NB4 (cell line): Measurements from ENCODE around the gene COL5A1.

Experiments
- DNase-seq: peaks from one replicate; pipeline ENCODE4 v3.0.0; 2010; ENCODE audit warnings: low read depth
- H3K4me3 ChIP-seq: one replicate; pipeline ENCODE4 v1.5.1; 2011; ENCODE audit warnings: mild to moderate bottlenecking, low read depth, low read length, moderate library complexity
- MYC ChIP-seq: IDR thresholded peaks from 2 replicates; pipeline ENCODE4 v1.6.1; 2011; ENCODE audit warnings: low read depth, low read length
- POLR2A ChIP-seq: IDR thresholded peaks from 2 replicates; pipeline ENCODE4 v1.6.1; 2011; ENCODE audit warnings: mild to moderate bottlenecking; ENCODE audit not compliant: insufficient read length; ENCODE audit errors: extremely low read depth
- TF ChIP-seq, protein P1 (sequence below): IDR thresholded peaks from one replicate; pipeline ENCODE4 v1.5.1; 2012; ENCODE audit warnings: low read depth, low read length
- TF ChIP-seq, protein P2 (sequence below): IDR thresholded peaks from 2 replicates; pipeline ENCODE4 v1.6.1; 2011; ENCODE audit warnings: low read depth, low read length

COL5A1 gene

DNA sequence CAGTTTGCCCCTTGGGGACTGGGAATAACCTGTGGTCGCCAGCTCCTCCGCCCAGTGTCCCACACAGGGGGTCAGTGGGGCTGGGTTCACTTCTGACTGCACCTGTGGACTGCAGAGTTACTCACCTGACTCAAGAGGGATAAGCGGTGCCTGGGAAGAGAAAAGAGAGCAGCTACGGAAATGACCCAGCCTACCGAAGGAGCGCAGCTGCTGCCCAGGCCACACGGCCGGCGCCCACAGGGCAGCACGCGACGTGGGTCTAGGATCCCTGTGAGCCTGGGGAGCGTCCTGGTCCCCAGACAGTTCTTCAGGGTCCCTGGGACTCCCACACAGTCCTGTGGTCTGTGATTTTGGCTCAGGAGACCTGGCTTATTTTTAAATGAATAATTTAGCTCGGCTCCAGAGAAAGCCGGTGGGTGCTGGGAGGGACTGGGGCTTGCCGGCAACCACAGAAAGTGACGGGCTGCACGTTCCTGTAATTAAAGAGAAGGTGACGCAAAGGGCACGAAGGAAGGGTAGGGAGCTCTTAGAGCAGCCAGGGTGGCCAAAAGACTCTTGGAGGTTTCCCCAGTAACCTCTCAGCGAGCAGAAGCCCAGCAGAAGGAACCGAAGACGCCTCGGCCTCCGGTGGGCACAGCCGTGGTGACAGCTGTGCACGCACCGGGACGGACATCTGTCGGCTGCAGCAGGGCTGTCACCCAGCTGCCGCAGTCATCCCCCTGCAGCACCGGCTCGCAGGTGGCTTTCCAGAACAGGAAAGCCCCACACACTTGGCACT, 141.5 kb downstream of the COL5A1 start:
- no peak for TF ChIP-seq POLR2A
- TF ChIP-seq MYC = no peak
- TF ChIP-seq, protein P1, sequence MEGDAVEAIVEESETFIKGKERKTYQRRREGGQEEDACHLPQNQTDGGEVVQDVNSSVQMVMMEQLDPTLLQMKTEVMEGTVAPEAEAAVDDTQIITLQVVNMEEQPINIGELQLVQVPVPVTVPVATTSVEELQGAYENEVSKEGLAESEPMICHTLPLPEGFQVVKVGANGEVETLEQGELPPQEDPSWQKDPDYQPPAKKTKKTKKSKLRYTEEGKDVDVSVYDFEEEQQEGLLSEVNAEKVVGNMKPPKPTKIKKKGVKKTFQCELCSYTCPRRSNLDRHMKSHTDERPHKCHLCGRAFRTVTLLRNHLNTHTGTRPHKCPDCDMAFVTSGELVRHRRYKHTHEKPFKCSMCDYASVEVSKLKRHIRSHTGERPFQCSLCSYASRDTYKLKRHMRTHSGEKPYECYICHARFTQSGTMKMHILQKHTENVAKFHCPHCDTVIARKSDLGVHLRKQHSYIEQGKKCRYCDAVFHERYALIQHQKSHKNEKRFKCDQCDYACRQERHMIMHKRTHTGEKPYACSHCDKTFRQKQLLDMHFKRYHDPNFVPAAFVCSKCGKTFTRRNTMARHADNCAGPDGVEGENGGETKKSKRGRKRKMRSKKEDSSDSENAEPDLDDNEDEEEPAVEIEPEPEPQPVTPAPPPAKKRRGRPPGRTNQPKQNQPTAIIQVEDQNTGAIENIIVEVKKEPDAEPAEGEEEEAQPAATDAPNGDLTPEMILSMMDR = no peak
- TF ChIP-seq, protein P2, sequence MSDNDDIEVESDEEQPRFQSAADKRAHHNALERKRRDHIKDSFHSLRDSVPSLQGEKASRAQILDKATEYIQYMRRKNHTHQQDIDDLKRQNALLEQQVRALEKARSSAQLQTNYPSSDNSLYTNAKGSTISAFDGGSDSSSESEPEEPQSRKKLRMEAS = no peak
- peak; percentile 23 for DNase-seq
- no peak overlapping the region for H3K4me3 ChIP-seq

DNA sequence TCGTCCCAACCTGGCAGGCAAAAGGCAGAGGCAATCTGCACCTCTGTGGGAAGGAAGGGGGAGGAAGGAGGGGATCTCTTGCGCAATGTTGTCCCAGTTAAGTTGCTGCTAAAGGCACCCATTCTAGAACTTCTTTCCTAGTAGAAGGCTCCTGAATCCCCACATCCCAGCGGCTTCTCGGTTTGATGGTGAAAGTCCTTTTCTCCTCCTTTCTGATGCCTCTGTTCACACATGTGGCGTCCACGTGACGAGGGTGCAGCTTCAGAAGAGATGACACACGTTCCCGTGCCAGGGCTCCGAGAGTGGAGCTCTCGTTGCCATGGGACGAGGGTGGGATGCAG, 142.1 kb downstream of the COL5A1 start:
- TF ChIP-seq, protein P2 = no peak
- TF ChIP-seq, protein P1 = no peak
- TF ChIP-seq POLR2A (no peak), MYC (no peak)
- peak; percentile 31 for DNase-seq
- no peak overlapping the region for H3K4me3 ChIP-seq

DNA sequence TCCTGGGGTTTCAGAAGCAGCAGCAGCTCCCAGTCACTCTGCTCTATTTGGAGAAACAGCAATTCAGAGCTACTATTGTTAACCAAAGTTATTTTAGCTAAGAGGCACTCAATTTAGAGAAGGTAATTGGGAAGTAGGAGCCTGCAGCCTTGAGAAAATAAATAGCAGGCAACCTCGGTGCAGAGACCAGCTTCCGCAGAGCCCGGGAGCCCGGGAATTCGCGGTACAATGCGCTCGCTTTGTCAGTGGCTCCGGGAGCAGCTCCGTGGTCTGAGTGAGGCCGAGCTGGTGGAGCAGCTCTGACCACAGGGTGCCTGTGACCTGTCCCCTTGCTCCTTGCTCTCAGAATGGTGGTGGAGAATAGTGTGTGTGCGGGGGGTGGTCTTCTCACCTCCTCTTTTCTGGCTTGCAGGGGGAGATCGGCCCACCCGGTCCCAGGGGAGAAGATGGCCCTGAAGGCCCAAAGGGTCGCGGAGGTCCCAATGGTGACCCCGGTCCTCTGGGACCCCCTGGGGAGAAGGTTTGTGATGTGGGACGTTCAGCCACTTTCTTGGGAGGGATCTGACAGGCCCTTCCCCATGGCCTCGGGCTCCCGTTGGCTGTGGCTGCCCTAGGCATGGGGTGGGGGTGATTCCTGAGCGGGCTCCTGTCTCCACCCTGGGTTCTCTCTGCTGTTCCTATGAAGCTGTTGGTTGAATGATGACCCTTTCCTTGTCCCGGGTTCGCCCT, 143.1 kb downstream of the COL5A1 start:
- DNase-seq = no peak
- no peak overlapping the region for H3K4me3 ChIP-seq
- TF ChIP-seq, protein P1 = no peak
- no peak for TF ChIP-seq POLR2A
- no peak for TF ChIP-seq MYC
- TF ChIP-seq, protein P2 = no peak

DNA sequence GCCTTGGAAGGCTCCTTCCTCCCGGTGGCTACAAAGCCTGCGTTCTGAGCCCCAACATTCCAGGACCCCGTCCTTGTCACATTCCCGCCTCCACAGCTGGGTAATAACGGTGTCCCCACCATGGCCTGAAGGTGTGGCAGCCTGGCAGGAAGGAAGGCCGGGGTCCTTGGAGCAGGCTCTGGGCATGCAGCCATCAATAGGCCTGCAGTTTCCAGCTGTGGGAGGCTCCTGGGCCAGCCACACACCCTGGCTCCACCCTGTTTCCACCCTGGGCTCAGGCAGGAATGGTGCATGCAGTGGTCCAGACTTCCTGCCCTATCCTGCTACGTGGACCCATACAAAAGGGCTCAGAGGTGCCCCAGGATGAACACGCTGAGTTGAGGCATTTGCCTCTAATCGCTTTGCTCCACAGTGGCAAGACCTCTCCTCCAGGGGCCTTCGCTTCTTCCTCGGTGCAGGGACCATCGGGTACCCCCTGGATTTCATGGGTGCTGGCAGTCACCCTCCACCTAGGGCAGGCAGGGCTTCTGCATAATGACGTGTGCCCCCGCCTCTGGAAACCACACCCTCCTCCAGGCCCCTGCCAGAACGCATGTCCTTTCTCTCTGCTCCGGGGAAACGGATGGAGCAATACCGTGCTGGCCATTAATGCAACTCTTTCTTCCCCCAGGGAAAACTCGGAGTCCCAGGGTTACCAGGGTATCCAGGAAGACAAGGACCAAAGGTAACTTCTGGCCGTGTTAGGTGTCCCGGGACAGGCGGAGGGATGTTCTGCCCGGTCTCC, 143.9 kb downstream of the COL5A1 start:
- H3K4me3 ChIP-seq = no peak overlapping the region
- DNase-seq = no peak
- TF ChIP-seq, protein P1 = no peak
- TF ChIP-seq, protein P2 = no peak
- TF ChIP-seq MYC (no peak), POLR2A (no peak)

DNA sequence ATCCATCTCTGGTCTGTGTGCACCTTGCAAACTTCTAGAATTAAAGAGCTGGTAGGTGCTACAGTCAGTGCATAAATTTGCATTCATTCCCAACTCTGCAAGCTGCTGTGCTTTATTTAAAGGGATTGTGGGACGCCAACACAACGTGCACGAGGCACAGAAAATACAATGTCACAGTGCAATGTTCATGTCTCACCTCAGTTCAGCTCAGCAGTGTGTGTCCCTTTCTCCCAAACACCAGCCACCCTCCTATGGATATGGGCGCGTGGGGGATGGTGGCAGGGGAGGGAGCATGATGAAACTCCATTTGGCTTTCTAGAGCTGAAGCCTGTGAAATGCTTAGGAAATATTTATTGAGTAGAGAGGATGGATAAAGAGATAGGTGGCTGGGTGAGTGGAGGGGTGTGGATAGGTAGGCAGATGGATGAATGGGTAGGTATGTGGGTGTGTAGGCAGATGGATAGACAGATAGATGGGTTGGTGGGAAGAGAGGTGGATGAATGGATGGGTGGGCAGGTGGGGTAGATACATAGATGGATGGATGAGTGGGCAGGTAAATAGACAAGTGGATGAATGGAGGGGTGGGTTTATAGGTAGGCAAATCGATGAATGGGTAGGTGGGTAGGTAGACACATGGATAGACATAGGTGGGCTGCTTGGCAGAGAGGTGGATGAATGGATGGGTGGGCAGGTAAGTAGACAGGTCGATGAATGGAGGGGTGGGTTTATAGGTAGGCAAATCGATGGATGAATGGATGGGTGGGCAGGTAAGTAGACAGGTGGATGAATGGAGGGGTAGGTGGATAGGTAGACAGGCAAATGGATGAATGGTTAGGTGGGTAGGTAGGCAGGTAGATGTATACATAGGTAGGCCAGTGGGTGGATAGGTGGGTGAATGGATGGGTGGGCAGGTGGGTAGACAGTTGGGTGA, 146.3 kb downstream of the COL5A1 start:
- TF ChIP-seq, protein P1 = no peak
- no peak for TF ChIP-seq POLR2A
- TF ChIP-seq, protein P2 = no peak
- TF ChIP-seq MYC = no peak
- DNase-seq = no peak
- H3K4me3 ChIP-seq = no peak overlapping the region
